ENCODE results near the gene RETREG3. TPM values are rescaled to one million over a fixed set of nuclear protein-coding genes. Genes with fewer than 3 reads are reported as not detected.

RETREG3 gene
- total and polyA plus RNA-seq, 2 of the 13 experiments (the other 11 are each of a cell fraction or from before 2014, with no cell fraction given): 47.0 to 55.8 TPM

DNA sequence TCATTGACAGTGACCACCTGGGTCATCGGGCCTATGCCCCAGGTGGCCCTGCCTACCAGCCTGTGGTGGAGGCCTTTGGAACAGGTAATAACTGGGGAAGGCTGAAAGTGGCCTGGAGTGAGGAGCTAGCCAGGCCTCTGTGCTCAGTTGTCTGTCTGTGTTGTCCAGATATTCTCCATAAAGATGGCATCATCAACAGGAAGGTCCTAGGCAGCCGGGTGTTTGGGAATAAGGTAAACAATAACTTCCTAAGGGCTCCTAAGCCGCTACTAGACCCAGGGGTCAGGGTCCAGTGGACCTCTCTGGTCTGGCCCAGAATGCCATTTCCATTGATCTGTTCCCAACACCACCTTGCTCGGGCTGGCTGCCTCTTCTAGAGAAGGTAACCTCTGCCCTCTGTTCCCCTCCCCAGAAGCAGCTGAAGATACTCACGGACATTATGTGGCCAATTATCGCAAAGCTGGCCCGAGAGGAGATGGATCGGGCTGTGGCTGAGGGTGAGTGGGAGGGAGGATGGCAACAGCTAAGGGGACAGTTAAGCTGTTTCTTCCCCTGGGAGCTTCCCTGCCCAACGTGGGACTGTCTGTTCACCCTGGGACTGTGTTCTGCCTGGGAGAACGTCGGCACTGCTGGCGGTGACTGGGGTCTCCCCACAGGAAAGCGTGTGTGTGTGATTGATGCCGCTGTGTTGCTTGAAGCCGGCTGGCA lies 44.2 kb downstream of the RETREG3 start (continued):
- no peak for TF ChIP-seq ARID2 (CRISPR knock-in tag; IDR thresholded peaks at IDR 0.05; ENCODE audit: borderline replicate concordance)
- TF ChIP-seq, protein P1, sequence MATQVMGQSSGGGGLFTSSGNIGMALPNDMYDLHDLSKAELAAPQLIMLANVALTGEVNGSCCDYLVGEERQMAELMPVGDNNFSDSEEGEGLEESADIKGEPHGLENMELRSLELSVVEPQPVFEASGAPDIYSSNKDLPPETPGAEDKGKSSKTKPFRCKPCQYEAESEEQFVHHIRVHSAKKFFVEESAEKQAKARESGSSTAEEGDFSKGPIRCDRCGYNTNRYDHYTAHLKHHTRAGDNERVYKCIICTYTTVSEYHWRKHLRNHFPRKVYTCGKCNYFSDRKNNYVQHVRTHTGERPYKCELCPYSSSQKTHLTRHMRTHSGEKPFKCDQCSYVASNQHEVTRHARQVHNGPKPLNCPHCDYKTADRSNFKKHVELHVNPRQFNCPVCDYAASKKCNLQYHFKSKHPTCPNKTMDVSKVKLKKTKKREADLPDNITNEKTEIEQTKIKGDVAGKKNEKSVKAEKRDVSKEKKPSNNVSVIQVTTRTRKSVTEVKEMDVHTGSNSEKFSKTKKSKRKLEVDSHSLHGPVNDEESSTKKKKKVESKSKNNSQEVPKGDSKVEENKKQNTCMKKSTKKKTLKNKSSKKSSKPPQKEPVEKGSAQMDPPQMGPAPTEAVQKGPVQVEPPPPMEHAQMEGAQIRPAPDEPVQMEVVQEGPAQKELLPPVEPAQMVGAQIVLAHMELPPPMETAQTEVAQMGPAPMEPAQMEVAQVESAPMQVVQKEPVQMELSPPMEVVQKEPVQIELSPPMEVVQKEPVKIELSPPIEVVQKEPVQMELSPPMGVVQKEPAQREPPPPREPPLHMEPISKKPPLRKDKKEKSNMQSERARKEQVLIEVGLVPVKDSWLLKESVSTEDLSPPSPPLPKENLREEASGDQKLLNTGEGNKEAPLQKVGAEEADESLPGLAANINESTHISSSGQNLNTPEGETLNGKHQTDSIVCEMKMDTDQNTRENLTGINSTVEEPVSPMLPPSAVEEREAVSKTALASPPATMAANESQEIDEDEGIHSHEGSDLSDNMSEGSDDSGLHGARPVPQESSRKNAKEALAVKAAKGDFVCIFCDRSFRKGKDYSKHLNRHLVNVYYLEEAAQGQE (IDR thresholded peaks at IDR 0.05; ENCODE audit: borderline replicate concordance in 1 of 2, low read depth in 1 of 2, low read length in 2 of 2): peak in 1 of 2 experiments; percentile 60; a peak in 1 of 4 replicates
- TF ChIP-seq, protein P2, sequence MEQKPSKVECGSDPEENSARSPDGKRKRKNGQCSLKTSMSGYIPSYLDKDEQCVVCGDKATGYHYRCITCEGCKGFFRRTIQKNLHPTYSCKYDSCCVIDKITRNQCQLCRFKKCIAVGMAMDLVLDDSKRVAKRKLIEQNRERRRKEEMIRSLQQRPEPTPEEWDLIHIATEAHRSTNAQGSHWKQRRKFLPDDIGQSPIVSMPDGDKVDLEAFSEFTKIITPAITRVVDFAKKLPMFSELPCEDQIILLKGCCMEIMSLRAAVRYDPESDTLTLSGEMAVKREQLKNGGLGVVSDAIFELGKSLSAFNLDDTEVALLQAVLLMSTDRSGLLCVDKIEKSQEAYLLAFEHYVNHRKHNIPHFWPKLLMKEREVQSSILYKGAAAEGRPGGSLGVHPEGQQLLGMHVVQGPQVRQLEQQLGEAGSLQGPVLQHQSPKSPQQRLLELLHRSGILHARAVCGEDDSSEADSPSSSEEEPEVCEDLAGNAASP (CRISPR knock-in tag; IDR thresholded peaks at IDR 0.05; ENCODE audit: borderline replicate concordance): peak; percentile 75; the same call in 1 of the 2 replicates
- peak; percentile 70; the same call in 1 of the 2 replicates for TF ChIP-seq ARID4A (CRISPR knock-in tag; IDR thresholded peaks at IDR 0.05; ENCODE audit: borderline replicate concordance)
- no peak for TF ChIP-seq ARNT2 (CRISPR knock-in tag; IDR thresholded peaks at IDR 0.05; ENCODE audit: low read depth)
- TF ChIP-seq, protein P3, sequence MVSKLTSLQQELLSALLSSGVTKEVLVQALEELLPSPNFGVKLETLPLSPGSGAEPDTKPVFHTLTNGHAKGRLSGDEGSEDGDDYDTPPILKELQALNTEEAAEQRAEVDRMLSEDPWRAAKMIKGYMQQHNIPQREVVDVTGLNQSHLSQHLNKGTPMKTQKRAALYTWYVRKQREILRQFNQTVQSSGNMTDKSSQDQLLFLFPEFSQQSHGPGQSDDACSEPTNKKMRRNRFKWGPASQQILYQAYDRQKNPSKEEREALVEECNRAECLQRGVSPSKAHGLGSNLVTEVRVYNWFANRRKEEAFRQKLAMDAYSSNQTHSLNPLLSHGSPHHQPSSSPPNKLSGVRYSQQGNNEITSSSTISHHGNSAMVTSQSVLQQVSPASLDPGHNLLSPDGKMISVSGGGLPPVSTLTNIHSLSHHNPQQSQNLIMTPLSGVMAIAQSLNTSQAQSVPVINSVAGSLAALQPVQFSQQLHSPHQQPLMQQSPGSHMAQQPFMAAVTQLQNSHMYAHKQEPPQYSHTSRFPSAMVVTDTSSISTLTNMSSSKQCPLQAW (CRISPR knock-in tag; IDR thresholded peaks at IDR 0.05): peak; percentile 29; the same call in 1 of the 2 replicates
- TF ChIP-seq KLF9 (CRISPR knock-in tag; IDR thresholded peaks at IDR 0.05; ENCODE audit: low read depth): 0 out of 2 replicates have a peak, but pooled peaks have one; percentile 66
- TF ChIP-seq ZNF317 (CRISPR knock-in tag; IDR thresholded peaks at IDR 0.05): peak; percentile 52
- no peak; the same call in 1 of the 2 replicates for TF ChIP-seq ESRRA (CRISPR knock-in tag; IDR thresholded peaks at IDR 0.05; ENCODE audit: low read depth)
- no peak; the same call in 1 of the 2 replicates for TF ChIP-seq ZNF737 (CRISPR knock-in tag; IDR thresholded peaks at IDR 0.05; ENCODE audit: borderline replicate concordance)
- TF ChIP-seq YEATS2 (CRISPR knock-in tag; IDR thresholded peaks at IDR 0.05; ENCODE audit: borderline replicate concordance): peak; percentile 53; the same call in 1 of the 2 replicates
- peak; percentile 80 for TF ChIP-seq HMG20B (CRISPR knock-in tag; conservative IDR thresholded peaks at IDR 0.05)
- TF ChIP-seq NCOA5 (CRISPR knock-in tag; IDR thresholded peaks at IDR 0.05): no peak
- no peak for TF ChIP-seq SCMH1 (CRISPR knock-in tag; IDR thresholded peaks at IDR 0.05; ENCODE audit: borderline replicate concordance)
- TF ChIP-seq ZNF577 (CRISPR knock-in tag; IDR thresholded peaks at IDR 0.05; ENCODE audit: borderline replicate concordance, low read depth): no peak
- TF ChIP-seq PHF8 (CRISPR knock-in tag; IDR thresholded peaks at IDR 0.05): 0 out of 2 replicates have a peak, but pooled peaks have one; percentile 29
- peak; percentile 90 for TF ChIP-seq ONECUT2 (CRISPR knock-in tag; IDR thresholded peaks at IDR 0.05)

Data from HepG2 (cell line).